Cardiac septum (tissue), 1 donor: ENCODE measurements around the gene CDK14. TPM values are rescaled to one million over a fixed set of nuclear protein-coding genes. Genes with fewer than 3 reads are reported as not detected.

ENCODE experiments used
- DNase-seq: peaks from one replicate; pipeline ENCODE4 v3.0.0-alpha.2; 2020; ENCODE audit warnings: low spot score
- intact Hi-C: fragments of 100-400 bp; cut with DNase I; formaldehyde crosslinking; loops from one replicate; pipeline ENCODE4 v1.14.0; 2022
- total RNA-seq: library from RNA; stranded (reverse); fragmentation: NEBNext Ultra II Directional; extraction: Animal tissue kit (Norgen Biotek cat#: 25700); gene quantifications from one replicate; pipeline ENCODE4 v1.2.1, GENCODE V29; 2021
- donor health status: DM: no; HTN: no; CAD: no.

The CDK14 gene
- total RNA-seq, 1 donor from 2014 or later = 25.7 TPM

- intact Hi-C loops = no loop called here
- no peak for DNase-seq
Observed at GRCh38 chr7:90951986-90952954, 356.1 kb downstream of the CDK14 start.

- no peak for DNase-seq
- intact Hi-C loops = no loop called here
Observed at GRCh38 chr7:90955641-90956207, 359.6 kb downstream of the CDK14 start.

- intact Hi-C loops = no loop called here
- no peak for DNase-seq
Observed at GRCh38 chr7:90957883-90958282, 361.8 kb downstream of the CDK14 start.

- no peak for DNase-seq
- intact Hi-C loops = no loop called here
Observed at GRCh38 chr7:90958647-90959046, 362.5 kb downstream of the CDK14 start.

GRCh38 chr7:90961037-90961725, 365.1 kb downstream of the CDK14 start:
- no peak for DNase-seq
- intact Hi-C loops = no loop called here

- no peak for DNase-seq
- intact Hi-C loops = no loop called here
Observed at GRCh38 chr7:90965211-90965610, 369.1 kb downstream of the CDK14 start.

- DNase-seq = no peak
- intact Hi-C loops = no loop called here
Observed at GRCh38 chr7:90966346-90966745, 370.2 kb downstream of the CDK14 start.

- no peak for DNase-seq
Observed at GRCh38 chr7:90968871-90969270, 372.8 kb downstream of the CDK14 start.

GRCh38 chr7:90972906-90973550, 376.9 kb downstream of the CDK14 start:
- intact Hi-C loops = no loop called here
- DNase-seq = no peak

More at GRCh38 chr7:90968871-90969270, 372.8 kb downstream of the CDK14 start:
- intact Hi-C loops = no loop called here

- no peak for DNase-seq
- intact Hi-C loops = no loop called here
Observed at GRCh38 chr7:90977056-90977455, 380.9 kb downstream of the CDK14 start.

GRCh38 chr7:90980545-90980944, 384.4 kb downstream of the CDK14 start:
- intact Hi-C loops = no loop called here
- no peak for DNase-seq

- intact Hi-C loops = no loop called here
- DNase-seq = no peak
Observed at GRCh38 chr7:90982228-90982627, 386.1 kb downstream of the CDK14 start.

GRCh38 chr7:90984692-90985091, 388.6 kb downstream of the CDK14 start:
- DNase-seq = no peak
- intact Hi-C loops = no loop called here

- intact Hi-C loops = no loop called here
- DNase-seq = no peak
Observed at GRCh38 chr7:90988516-90988915, 392.4 kb downstream of the CDK14 start.

GRCh38 chr7:90988996-90989765, 393.1 kb downstream of the CDK14 start:
- no peak for DNase-seq
- intact Hi-C loops = no loop called here

GRCh38 chr7:90994121-90994520, 398.0 kb downstream of the CDK14 start:
- intact Hi-C loops = no loop called here
- no peak for DNase-seq

- DNase-seq = no peak
- intact Hi-C loops = no loop called here
Observed at GRCh38 chr7:90994601-90995000, 398.5 kb downstream of the CDK14 start.

- intact Hi-C loops = no loop called here
- DNase-seq = no peak
Observed at GRCh38 chr7:90995996-90996395, 399.9 kb downstream of the CDK14 start.
